HG02884 (cell line): ENCODE results near the gene PNCK.
"Not testable (repeated sequence)": the region's sequence is repeated elsewhere in the genome, so short reads cannot be mapped to it uniquely, and the experiment has no call there.

Experiments used
- ATAC-seq: cut with Tn5 transposase; IDR thresholded peaks from one replicate; pipeline ENCODE4 v1.9.1; 2021; ENCODE audit warnings: mild to moderate bottlenecking, moderate library complexity; ENCODE audit not compliant: unreplicated experiment

The PNCK gene

GRCh38 chrX:153699210-153699783 lies 25.7 kb upstream of the PNCK start:
- ATAC-seq = not testable (repeated sequence)

DNA sequence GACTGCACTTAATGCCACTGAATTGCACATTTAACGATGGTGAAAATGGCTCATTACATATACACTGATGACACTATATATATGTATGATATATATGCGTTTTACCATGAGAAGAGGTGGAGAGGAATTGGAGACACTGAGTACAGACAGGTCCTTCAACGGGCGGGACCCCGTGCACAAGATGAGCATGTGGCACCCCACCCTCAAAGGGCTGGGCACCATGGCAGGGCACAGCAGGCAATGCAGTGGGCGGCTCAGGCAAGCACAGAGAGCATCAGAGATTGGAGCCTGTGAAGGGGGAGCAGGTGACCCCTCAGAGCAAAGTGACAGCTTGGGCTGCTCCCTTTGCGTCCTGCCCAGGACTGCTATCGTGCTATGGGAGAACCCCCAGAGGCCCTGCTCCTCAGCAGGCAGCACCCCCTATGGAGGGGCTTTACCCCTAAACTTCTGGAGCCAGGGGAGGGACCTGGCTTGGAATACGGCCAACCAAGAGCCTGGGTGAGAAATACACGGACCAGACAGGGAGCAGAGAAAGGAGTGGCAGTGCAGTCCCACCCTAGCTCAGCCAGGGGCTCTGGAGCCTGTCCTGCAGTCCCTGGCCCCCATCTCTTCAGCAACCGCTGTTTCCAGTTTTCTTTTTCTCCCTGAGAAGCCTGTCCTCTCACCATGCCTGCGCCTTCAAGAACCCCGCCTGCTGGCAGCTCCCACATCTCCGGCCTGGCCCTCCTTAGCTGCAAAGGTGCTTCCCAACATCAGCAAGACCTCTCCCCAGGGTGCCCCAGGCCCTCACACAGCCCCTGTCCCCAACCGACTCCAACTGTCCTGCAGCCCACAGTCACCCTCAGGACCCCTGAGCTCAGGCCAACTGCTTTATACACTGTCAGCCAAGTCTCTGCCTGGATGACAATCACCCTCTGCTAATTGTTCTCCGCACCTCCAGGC lies 24.6 kb upstream of the PNCK start:
- no peak for ATAC-seq

DNA sequence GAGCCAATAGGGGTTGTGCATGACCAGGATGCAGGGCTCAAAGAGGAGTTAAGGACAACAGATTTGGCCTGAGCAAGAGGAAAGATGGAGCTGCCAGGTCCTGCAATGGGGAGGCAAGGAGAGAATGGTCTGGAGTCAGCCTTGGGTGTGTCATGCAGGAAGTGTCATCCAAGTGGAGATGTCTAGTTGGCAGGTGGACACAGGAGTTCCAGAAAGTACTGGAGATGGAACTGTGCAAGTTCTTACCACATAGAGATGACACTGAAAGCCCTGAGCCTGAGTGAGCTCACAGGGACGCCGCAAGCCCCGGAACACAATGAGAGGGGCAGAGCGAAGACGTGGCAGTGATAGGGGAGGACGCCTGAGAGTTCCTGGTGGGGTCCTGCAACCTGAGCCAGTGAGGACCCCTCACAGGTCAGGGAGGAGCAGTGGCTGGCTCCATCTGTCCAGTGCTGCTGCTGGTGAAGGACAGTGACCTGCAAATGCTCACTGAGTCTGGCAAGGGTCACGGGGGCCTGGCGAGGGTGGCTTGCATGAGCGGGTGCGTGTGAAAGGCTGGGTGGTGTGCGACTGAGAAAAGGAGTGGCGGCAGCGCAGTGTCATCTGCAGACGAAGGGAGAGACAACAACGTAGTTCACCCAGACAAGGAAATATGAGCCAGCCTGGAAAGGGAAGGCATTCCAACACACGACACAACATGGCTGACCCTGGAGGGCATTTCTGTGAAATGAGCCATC lies 23.5 kb upstream of the PNCK start:
- not testable (repeated sequence) for ATAC-seq

DNA sequence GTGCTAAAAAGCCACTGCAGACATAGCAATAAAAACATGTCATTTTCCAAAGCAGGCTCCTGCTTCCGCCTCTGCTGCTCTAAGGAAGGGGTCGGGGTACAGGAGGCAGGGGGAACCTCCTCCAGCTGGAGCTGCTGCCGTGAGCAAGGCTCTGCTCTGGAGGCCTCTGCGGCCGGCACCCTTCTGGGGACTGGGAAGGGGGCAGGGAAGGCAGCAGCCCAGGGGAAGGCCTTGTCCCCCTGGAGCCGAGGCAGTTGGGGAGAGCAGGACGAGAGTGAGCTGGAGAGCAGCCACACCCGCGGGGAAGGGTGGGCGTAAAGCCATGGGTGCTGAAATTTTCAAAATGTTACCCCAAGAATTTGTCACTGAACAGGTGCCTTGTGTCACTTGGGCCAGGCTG lies 22.9 kb upstream of the PNCK start:
- not testable (repeated sequence) for ATAC-seq

- ATAC-seq = no peak
These were observed 22.5 kb upstream of the PNCK start for GRCh38 chrX:153696100-153696499.

- no peak for ATAC-seq
These were observed 21.2 kb upstream of the PNCK start for GRCh38 chrX:153694687-153695270.

DNA sequence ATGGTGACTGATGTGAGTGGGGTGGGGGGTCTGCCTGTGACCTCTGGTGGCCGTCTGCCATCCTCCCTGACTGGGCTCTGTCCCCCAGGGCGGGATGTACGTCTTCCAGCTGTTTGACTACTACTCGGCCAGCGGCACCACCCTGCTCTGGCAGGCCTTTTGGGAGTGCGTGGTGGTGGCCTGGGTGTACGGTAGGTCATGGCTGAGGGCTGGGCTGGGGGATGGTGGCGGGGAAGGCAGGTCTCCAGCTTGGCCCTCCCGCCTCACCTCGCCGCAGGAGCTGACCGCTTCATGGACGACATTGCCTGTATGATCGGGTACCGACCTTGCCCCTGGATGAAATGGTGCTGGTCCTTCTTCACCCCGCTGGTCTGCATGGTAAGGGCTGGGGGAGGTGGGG lies 20.6 kb upstream of the PNCK start:
- not testable (repeated sequence) for ATAC-seq

- no peak for ATAC-seq
These were observed 19.8 kb upstream of the PNCK start for GRCh38 chrX:153693216-153694086.

DNA sequence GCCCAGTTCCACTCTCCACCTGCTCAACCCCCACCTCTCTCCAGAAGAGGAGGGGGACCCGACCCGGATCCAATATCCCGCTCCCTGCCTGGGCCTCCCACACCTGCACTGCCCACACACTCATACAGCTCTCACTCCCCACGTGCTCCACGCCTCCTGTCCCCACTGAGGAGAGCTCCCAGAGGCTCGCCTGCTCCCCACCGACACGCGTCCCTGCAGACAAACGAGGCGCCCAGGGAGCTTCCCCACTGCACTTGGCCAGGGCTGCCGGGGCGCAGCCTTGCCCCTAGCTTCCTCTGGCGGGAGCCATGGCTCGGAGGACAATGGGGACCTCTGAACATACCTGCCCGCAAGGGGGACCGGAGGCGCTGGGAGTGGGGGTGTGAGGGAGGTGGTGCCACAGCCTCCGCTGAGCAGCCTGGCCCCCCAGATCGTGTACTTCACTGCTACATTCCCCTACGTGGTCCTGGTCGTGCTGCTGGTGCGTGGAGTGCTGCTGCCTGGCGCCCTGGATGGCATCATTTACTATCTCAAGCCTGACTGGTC lies 19.1 kb upstream of the PNCK start:
- no peak for ATAC-seq

DNA sequence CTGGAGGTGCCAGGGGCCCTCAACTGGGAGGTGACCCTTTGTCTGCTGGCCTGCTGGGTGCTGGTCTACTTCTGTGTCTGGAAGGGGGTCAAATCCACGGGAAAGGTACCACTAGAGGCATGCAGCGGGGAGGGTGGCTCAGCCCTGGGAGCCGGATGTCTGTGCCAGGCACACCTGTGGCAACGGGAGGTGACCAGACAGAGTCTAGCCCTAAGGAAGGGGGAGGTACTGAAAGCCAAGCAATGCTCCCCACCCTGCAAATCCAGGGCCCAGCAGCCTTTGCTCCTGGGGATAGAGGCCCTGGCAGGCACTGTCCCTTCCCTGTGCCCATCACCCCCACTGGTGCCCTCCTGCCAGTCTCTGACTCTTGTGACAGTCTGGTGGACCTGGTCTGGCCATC lies 18.4 kb upstream of the PNCK start:
- no peak for ATAC-seq

DNA sequence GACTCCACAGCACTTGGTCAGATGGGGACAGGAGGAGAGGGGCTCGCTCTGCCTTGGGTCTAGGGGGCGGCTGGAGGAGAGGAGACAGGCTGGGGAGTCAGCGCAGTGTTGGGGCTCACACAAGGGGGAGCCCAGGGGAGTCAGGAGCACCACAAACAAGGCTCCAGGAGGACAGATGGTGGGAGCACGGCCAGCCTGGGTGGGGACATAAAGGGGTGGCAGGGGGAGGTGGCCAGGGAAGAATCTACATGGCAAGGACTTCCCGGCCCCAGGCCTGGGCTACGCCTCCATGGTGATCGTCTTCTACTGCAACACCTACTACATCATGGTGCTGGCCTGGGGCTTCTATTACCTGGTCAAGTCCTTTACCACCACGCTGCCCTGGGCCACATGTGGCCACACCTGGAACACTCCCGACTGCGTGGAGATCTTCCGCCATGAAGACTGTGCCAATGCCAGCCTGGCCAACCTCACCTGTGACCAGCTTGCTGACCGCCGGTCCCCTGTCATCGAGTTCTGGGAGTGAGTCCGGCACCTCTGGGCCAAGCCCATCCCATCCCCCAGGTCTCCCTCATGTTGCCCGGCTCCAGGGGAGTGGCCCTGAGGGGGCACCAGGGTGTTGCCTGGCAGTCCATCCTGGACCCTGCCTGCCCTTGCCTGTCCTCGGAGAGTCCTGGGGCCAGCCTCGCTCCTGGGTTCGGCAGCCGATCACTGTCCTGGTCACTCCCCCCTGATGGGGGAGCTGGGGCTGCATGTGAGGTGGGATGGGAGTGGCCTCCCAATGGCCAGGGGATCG lies 17.6 kb upstream of the PNCK start:
- ATAC-seq = not testable (repeated sequence)

GRCh38 chrX:153690466-153690865 lies 16.9 kb upstream of the PNCK start:
- no peak for ATAC-seq

- ATAC-seq = no peak
These were observed 16.2 kb upstream of the PNCK start for GRCh38 chrX:153689654-153690465.

GRCh38 chrX:153688911-153689590 lies 15.4 kb upstream of the PNCK start:
- ATAC-seq = no peak

DNA sequence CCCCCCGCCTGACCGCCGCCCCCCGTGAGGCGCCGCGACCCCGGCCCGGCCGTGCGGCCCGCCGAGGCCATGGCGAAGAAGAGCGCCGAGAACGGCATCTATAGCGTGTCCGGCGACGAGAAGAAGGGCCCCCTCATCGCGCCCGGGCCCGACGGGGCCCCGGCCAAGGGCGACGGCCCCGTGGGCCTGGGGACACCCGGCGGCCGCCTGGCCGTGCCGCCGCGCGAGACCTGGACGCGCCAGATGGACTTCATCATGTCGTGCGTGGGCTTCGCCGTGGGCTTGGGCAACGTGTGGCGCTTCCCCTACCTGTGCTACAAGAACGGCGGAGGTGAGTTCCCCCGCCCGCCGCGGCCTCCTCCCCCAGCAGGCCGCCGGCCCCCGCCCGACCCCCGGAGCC lies 14.9 kb upstream of the PNCK start:
- ATAC-seq = no peak

- no peak for ATAC-seq
These were observed 14.5 kb upstream of the PNCK start for GRCh38 chrX:153688071-153688470.

- no peak for ATAC-seq
These were observed 13.8 kb upstream of the PNCK start, which contains the start of gene SLC6A8 for GRCh38 chrX:153687121-153688039. Gene SLC6A8 (plus strand): TSS chrX:153687926. CDS start chrX:153688575, 649 bp downstream.
